Natural killer cell (primary cell): Measurements from ENCODE around the gene TSPAN11. TPM values are rescaled to one million over a fixed set of nuclear protein-coding genes. Genes with fewer than 3 reads are reported as not detected.

Source experiments
- ATAC-seq, 3 donors: fragments of 150-1000 bp in 2 of 3; fragments of 200-7000 bp in 1 of 3; cut with Tn5 transposase; 1 replicate in 1 of 3; 2 replicates in 2 of 3; pipeline ENCODE4 v1.10.0; 2021; ENCODE audit warnings: mild to moderate bottlenecking in 2 of 3, moderate library complexity in 2 of 3
- DNase-seq, 2 donors: peaks; one replicate each; pipeline versions ENCODE4 v3.0.0 to v3.0.0-alpha.2; 2013 to 2021; ENCODE audit warnings: mixed read lengths in 1 of 2
- H3K27ac ChIP-seq: one replicate; pipeline ENCODE4 v1.5.1; 2013; ENCODE audit warnings: mild to moderate bottlenecking, low read length
- H3K27me3 ChIP-seq: one replicate; pipeline ENCODE4 v1.6.1; 2013; ENCODE audit warnings: low read length; ENCODE audit not compliant: control insufficient read depth, insufficient read depth
- H3K36me3 ChIP-seq: one replicate; pipeline ENCODE4 v1.6.1; 2013; ENCODE audit warnings: low read length; ENCODE audit not compliant: control insufficient read depth, insufficient read depth
- H3K4me1 ChIP-seq: one replicate; pipeline ENCODE4 v1.6.1; 2013; ENCODE audit warnings: low read length; ENCODE audit not compliant: control insufficient read depth, insufficient read depth
- H3K4me3 ChIP-seq: one replicate; pipeline ENCODE4 v1.5.1; 2013; ENCODE audit warnings: low read length
- H3K9me3 ChIP-seq: one replicate; pipeline ENCODE4 v1.6.1; 2013; ENCODE audit warnings: low read length; ENCODE audit not compliant: control insufficient read depth, insufficient read depth
- H3K27ac Mint-ChIP-seq, 2 donors: one replicate each; pipeline ENCODE4 v1.8.0; 2022; ENCODE audit warnings: mild to moderate bottlenecking in 2 of 2, mixed read lengths in 2 of 2, moderate library complexity in 1 of 2
- H3K27me3 Mint-ChIP-seq, 2 donors: one replicate each; pipeline ENCODE4 v1.8.0; 2022; ENCODE audit warnings: low read depth in 2 of 2, mixed read lengths in 2 of 2
- H3K36me3 Mint-ChIP-seq: one replicate; pipeline ENCODE4 v1.8.0; 2022; ENCODE audit warnings: mixed read lengths
- H3K4me1 Mint-ChIP-seq, 2 donors: one replicate each; pipeline ENCODE4 v1.8.0; 2022; ENCODE audit warnings: mixed read lengths in 2 of 2
- H3K4me3 Mint-ChIP-seq: one replicate; pipeline ENCODE4 v1.8.0; 2022; ENCODE audit warnings: mild to moderate bottlenecking, moderate library complexity, mixed read lengths
- H3K9me3 Mint-ChIP-seq, 2 donors: one replicate each; pipeline ENCODE4 v1.8.0; 2022; ENCODE audit warnings: mixed read lengths in 2 of 2
- WGBS: methylation state at CpG from one replicate; pipeline ENCODE4 v1.1.7; 2013; ENCODE audit warnings: missing lambda C conversion rate; ENCODE audit not compliant: insufficient coverage; 5-methylcytosine and 5-hydroxymethylcytosine counted together
- intact Hi-C: fragments of 100-400 bp; cut with micrococcal nuclease; formaldehyde crosslinking; loops from one replicate; pipeline ENCODE4 v1.14.2; 2022
- total RNA-seq, 4 donors: library from RNA; stranded (reverse); fragments of 120-200 nt in 1 of 4; gene quantifications; one replicate each; pipeline versions ENCODE4 v1.2.3 to v1.2.4, GENCODE V29; 2013 to 2022
- TF ChIP-seq, protein P1 (sequence below): fragments of 200-600 bp; IDR thresholded peaks from one replicate; pipeline ENCODE4 v1.8.0; 2022; ENCODE audit warnings: antibody characterized with exemption

Gene TSPAN11
- total RNA-seq, 3 donors from 2014 or later (not counting 1 experiment from before 2014, with no cell fraction given) = not detected

DNA sequence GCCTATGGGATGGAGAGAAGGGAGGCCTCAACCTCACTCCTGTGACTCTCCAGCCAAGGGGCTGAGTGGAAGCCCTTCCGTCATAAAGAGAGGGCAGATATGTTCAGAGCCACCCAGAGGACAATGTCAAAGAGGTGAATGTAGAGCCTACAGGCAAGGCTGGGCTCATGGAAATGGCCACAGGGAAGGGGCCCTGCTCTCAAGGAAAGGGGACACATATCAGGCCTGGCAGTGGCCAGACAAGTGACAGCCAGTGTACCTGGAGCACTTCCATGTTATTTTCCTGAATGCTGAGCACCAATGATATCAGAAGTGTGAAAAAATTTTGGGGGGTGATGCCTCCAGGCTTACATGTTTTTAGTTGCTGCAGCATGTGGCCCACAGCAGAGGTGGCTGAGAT is 110.5 kb downstream of the TSPAN11 start:
- Histone ChIP-seq H3K36me3 (no peaks in the 10 kb centered on the region), H3K4me1 (no peaks in the 10 kb centered on the region), H3K27me3 (no peaks in the 10 kb centered on the region), H3K9me3 (no peaks in the 10 kb centered on the region), H3K27ac (no peak overlapping the region), H3K4me3 (no peak overlapping the region)
- DNase-seq (no peak), ATAC-seq (no peak)
- TF ChIP-seq, protein P1, sequence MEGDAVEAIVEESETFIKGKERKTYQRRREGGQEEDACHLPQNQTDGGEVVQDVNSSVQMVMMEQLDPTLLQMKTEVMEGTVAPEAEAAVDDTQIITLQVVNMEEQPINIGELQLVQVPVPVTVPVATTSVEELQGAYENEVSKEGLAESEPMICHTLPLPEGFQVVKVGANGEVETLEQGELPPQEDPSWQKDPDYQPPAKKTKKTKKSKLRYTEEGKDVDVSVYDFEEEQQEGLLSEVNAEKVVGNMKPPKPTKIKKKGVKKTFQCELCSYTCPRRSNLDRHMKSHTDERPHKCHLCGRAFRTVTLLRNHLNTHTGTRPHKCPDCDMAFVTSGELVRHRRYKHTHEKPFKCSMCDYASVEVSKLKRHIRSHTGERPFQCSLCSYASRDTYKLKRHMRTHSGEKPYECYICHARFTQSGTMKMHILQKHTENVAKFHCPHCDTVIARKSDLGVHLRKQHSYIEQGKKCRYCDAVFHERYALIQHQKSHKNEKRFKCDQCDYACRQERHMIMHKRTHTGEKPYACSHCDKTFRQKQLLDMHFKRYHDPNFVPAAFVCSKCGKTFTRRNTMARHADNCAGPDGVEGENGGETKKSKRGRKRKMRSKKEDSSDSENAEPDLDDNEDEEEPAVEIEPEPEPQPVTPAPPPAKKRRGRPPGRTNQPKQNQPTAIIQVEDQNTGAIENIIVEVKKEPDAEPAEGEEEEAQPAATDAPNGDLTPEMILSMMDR = no peak
- no peaks in the 10 kb centered on the region for H3K4me1 Mint-ChIP-seq
- H3K9me3 Mint-ChIP-seq = no peaks in the 10 kb centered on the region
- no peak overlapping the region for H3K27ac Mint-ChIP-seq
- H3K4me3 Mint-ChIP-seq = no peak overlapping the region
- H3K27me3 Mint-ChIP-seq = no peaks in the 10 kb centered on the region
- WGBS = 100% methylated on average over 1 of the region's 1 CpG
- intact Hi-C loops = no loop called here
- no peaks in the 10 kb centered on the region for H3K36me3 Mint-ChIP-seq

DNA sequence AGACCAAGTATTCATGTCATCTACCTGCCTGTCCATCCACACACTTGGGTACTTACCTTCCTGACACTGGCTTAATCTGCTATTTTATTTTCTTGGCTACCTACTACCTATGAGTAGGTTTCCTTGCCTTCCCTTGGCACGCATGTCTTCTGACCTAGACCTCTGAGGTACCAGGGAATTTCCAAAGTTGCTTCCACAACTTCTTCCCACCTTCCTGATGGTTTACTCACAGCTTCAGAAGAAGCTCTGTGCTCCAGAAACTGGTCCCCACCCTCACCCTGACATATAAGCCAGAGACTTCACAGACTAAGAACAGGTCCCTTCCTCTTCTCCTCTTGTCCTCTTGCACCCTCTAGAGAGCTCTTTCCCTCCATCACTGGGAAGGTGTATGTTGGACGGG is 111.4 kb downstream of the TSPAN11 start:
- TF ChIP-seq, protein P1 = no peak
- no peaks in the 10 kb centered on the region for H3K27me3 Mint-ChIP-seq
- no peak overlapping the region for H3K27ac ChIP-seq
- H3K27me3 ChIP-seq = no peaks in the 10 kb centered on the region
- no peaks in the 10 kb centered on the region for H3K4me1 ChIP-seq
- no peaks in the 10 kb centered on the region for H3K36me3 ChIP-seq
- DNase-seq (no peak), ATAC-seq (no peak)
- no peak overlapping the region for H3K4me3 Mint-ChIP-seq
- intact Hi-C loops = no loop called here
- WGBS = 96% methylated on average over 1 of the region's 2 CpGs
- no peaks in the 10 kb centered on the region for H3K9me3 ChIP-seq
- H3K4me3 ChIP-seq = no peak overlapping the region
- no peaks in the 10 kb centered on the region for H3K4me1 Mint-ChIP-seq
- no peaks in the 10 kb centered on the region for H3K9me3 Mint-ChIP-seq
- H3K27ac Mint-ChIP-seq = no peak overlapping the region
- no peaks in the 10 kb centered on the region for H3K36me3 Mint-ChIP-seq

DNA sequence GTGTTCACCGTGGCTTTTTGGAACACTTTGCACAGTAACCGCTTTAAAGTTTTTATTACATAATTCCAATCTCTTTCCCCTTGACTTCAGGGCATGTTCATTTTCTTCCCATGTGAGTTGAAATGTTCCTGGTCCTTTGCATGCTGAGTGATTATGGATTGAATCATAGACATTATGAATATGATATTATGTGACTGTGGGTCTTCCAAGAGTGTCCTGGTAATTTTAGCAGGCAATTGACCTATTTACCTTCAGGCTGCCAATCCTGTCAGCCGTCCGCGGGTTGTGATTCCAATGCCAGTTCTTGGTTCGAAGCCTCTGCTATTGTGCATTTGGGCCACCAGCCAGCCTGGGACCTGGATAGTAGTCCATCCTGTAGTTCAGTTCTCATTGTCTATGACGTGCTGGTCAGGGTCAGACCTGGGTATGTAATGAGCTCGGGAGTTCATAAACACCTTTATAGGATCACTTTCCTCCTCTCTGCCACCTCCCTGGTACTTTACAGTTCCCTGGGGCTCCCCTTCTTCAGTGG is 114.6 kb downstream of the TSPAN11 start:
- ATAC-seq (no peak), DNase-seq (no peak)
- Histone ChIP-seq H3K27me3 (no peaks in the 10 kb centered on the region), H3K4me1 (no peaks in the 10 kb centered on the region), H3K4me3 (no peak overlapping the region), H3K9me3 (no peaks in the 10 kb centered on the region), H3K27ac (no peak overlapping the region), H3K36me3 (no peaks in the 10 kb centered on the region)
- H3K4me1 Mint-ChIP-seq = no peaks in the 10 kb centered on the region
- H3K36me3 Mint-ChIP-seq = no peaks in the 10 kb centered on the region
- H3K27ac Mint-ChIP-seq = no peak overlapping the region
- WGBS = 97% methylated on average over 8 of the region's 8 CpGs
- TF ChIP-seq, protein P1 = no peak
- no peak overlapping the region for H3K4me3 Mint-ChIP-seq
- intact Hi-C loops = no loop called here
- H3K27me3 Mint-ChIP-seq = peaks cover 0 to 16% of the 10 kb centered on the region in 2 donors
- H3K9me3 Mint-ChIP-seq = no peaks in the 10 kb centered on the region

Other genes starting within 250 kb of the TSPAN11 start
- gene IPO8, start 230.9 kb upstream of the TSPAN11 start, total RNA-seq = 10 to 100 TPM; 42.6 to 54.8 (median 49.2) TPM
- 10 to 100 TPM; 38.1 to 53.2 (median 38.7) TPM for gene CAPRIN2, start 171.8 kb upstream of the TSPAN11 start, total RNA-seq
- gene DDX11, start 147.1 kb downstream of the TSPAN11 start, total RNA-seq = 10 to 100 TPM; 25.6 to 78.5 (median 59.3) TPM